ENCODE results near the gene ERO1A.

ERO1A gene

DNA sequence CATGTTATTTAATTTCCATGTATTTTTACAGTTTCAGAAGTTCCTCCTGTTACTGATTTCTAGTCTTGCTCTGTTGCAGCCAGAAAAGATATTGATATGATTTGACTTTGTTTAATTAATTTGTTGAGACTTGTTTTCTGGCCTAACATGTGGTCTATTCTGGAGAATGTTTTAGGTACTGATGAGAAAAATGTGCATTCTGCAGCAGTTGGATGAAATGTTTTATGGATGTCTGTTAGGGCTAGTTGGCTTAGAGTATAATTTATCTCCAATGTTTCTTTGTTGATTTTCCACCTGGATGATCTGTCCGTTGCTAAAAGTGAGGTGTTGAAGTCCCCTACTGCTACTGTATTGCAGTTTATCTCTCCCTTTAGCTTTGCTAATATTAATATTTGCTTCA lies 88.3 kb downstream of the ERO1A start:
- no peak for DNase-seq
- no peak for ATAC-seq (replicated peaks)
- Mint-ChIP-seq H3K27ac (no peak overlapping the region), H3K9me3 (peaks cover 2 to 10% of the 10 kb centered on the region in 2 donors), H3K27me3 (no peaks in the 10 kb centered on the region), H3K36me3 (peaks cover 0 to 2% of the 10 kb centered on the region in 2 donors), H3K4me1 (peaks cover 0 to 4% of the 10 kb centered on the region in 2 donors), H3K4me3 (no peak overlapping the region)

DNA sequence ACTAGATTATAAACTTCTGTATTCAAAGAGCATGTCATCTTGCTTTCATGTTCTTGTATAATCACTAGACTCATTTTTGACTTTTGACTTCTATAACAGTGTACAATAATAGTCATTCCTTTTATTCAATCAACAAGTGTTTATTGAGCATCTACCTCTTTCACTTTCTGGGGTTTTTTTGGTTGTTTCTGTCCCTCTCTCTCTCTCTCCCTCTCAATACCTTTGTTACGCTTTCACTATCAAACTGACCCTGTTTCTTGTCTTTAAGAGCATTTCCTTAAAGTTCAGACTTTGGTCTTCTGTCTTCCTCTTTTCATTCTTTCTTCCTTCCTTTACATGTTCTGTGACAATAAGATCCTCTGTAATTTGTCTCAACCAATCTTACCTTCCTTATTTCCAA lies 93.2 kb downstream of the ERO1A start:
- Mint-ChIP-seq H3K36me3 (peaks cover 0 to 2% of the 10 kb centered on the region in 2 donors), H3K4me3 (no peak overlapping the region), H3K27ac (no peak overlapping the region), H3K27me3 (no peaks in the 10 kb centered on the region), H3K4me1 (peaks cover 0 to 4% of the 10 kb centered on the region in 2 donors), H3K9me3 (peaks cover 2 to 10% of the 10 kb centered on the region in 2 donors)
- DNase-seq: no peak
- no peak for ATAC-seq (replicated peaks)

DNA sequence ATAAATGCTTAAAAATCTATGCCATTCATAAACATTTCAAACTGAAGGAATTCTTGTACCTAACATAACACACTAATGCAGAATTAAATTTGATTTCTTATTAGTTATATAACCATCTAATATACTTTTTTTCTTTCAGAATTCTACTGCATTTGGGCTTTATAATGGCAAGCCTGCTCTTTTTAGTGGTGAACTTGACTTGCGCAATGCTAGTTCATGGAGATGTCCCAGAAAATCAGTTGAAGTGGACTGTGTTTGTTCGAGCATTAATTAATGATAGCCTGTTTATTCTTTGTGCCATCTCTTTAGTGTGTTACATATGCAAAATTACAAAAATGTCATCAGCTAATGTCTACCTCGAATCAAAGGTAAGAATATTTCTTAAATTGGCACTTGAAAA lies 95.4 kb downstream of the ERO1A start:
- Mint-ChIP-seq H3K27ac (no peak overlapping the region), H3K9me3 (peaks cover 5 to 13% of the 10 kb centered on the region in 2 donors), H3K36me3 (peaks cover 0 to 2% of the 10 kb centered on the region in 2 donors), H3K4me1 (peaks cover 0 to 4% of the 10 kb centered on the region in 2 donors), H3K4me3 (no peak overlapping the region), H3K27me3 (no peaks in the 10 kb centered on the region)
- no peak for ATAC-seq (replicated peaks)
- DNase-seq: no peak

DNA sequence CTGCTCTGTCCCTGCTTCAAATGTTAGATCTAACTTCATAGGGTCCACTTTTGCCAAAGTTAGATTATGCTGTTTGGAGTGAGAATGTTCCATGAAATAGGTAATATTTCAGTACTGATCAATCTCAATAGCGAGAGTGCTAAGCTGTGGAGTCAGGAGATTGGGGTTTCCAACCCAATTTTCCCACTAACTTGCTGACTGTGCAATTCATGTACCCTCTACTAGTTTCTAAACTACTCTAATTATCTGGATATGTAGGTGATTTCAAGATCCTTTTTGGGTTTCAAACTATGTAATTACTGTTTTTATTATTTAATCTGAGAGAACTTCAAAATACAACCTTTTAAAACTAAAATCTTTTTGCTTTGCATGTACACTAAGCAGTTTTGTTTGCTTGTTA lies 96.8 kb downstream of the ERO1A start:
- peaks cover 9 to 11% of the 10 kb centered on the region in 2 donors for H3K9me3 Mint-ChIP-seq
- DNase-seq: no peak
- H3K4me3 Mint-ChIP-seq: no peak overlapping the region
- H3K27me3 Mint-ChIP-seq: no peaks in the 10 kb centered on the region
- ATAC-seq (replicated peaks): no peak
- peaks cover 2 to 4% of the 10 kb centered on the region in 2 donors for H3K36me3 Mint-ChIP-seq
- H3K27ac Mint-ChIP-seq: no peak overlapping the region
- H3K4me1 Mint-ChIP-seq: peaks cover 0 to 4% of the 10 kb centered on the region in 2 donors

DNA sequence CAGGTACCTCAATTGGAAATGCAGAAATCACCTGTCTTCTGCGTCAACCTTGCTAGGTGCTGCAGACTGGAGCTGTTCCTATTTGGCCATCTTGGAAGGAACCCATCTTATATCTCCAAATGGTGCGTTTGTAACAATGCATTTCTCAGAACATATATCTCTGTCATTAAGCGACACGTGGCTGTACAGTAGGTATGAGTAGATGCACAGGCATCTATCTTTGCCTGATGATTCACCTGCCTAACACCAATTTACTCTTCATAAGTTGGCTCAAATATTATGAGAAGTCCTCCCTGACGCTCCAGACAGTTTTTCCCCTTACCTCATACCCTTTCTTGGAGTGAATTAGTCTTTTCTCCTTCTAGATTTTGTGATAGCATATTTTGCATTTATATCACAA lies 98.5 kb downstream of the ERO1A start:
- H3K4me3 Mint-ChIP-seq: no peak overlapping the region
- no peak overlapping the region for H3K27ac Mint-ChIP-seq
- no peaks in the 10 kb centered on the region for H3K27me3 Mint-ChIP-seq
- no peaks in the 10 kb centered on the region for H3K4me1 Mint-ChIP-seq
- H3K9me3 Mint-ChIP-seq: peaks cover 9 to 11% of the 10 kb centered on the region in 2 donors
- peaks cover 2 to 4% of the 10 kb centered on the region in 2 donors for H3K36me3 Mint-ChIP-seq
- no peak for DNase-seq
- no peak for ATAC-seq (replicated peaks)

DNA sequence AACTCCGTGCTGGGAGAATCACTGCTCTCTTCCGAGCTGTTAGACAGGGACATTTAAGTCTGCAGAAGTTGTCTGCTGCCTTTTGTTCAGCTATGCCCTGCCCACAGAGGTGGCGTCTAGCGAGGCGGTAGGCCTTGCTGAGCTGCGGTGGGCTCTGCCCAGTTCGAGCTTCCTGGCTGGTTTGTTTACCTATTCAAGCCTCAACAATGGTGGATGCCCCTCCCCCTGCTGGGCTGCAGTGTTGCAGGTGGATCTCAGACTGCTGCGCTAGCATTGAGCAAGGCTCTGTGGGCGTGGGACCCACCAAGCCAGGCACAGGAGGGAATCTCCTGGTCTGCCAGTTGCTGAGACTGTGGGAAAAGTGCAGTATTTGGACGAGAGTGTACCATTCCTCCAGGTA lies 99.0 kb downstream of the ERO1A start:
- DNase-seq: no peak
- Mint-ChIP-seq H3K4me1 (no peaks in the 10 kb centered on the region), H3K36me3 (peaks cover 2 to 4% of the 10 kb centered on the region in 2 donors), H3K27me3 (no peaks in the 10 kb centered on the region), H3K27ac (no peak overlapping the region), H3K4me3 (no peak overlapping the region), H3K9me3 (peaks cover 12 to 13% of the 10 kb centered on the region in 2 donors)
- no peak for ATAC-seq (replicated peaks)

DNA sequence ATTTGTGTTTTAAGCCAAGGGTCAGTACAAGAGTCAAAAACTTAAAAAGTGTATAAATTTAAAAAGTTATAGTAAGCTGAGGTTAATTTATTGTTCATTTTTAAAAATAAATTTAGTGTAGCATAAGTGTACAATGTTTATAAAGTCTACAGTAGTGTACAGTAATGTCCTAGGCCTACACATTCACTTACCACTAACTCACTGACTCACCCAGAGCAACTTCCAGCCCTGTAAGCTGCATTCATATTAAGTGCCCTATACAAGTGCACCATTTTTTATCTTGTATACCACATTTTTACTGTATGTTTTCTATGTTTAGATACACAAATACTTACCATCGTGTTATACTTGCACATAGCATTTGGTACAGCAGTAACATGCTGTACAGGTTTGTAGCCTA lies 105.0 kb downstream of the ERO1A start:
- ATAC-seq (replicated peaks) (no peak), DNase-seq (no peak)
- Mint-ChIP-seq H3K27me3 (no peaks in the 10 kb centered on the region), H3K27ac (no peak overlapping the region), H3K4me3 (no peak overlapping the region), H3K9me3 (peaks cover 12% of the 10 kb centered on the region in 2 donors), H3K4me1 (no peaks in the 10 kb centered on the region), H3K36me3 (peaks cover 0 to 4% of the 10 kb centered on the region in 2 donors)
